ENCODE measurements around the gene STIM2. TPM values are rescaled to one million over a fixed set of nuclear protein-coding genes. Genes with fewer than 3 reads are reported as not detected.

Gene STIM2
- total RNA-seq, 1 donor from 2014 or later, result 43.9 TPM

GRCh38 chr4:26839016-26839415, 21.6 kb upstream of the STIM2 start:
- Histone ChIP-seq H3K4me1 (no peaks in the 10 kb centered on the region), H3K36me3 (no peaks in the 10 kb centered on the region), H3K27me3 (ENCODE audit: low read depth) (no peaks in the 10 kb centered on the region), H3K9me3 (no peaks in the 10 kb centered on the region), H3K27ac (no peak overlapping the region), H3K4me3 (no peak overlapping the region)
- no peak for TF ChIP-seq CTCF (IDR thresholded peaks at IDR 0.05)
- intact Hi-C loops (cut with DNase I), result no loop called here
- no peak for DNase-seq
- ATAC-seq, result no peak

- H3K4me3 ChIP-seq, result no peak overlapping the region
- no peaks in the 10 kb centered on the region for H3K36me3 ChIP-seq
- H3K27ac ChIP-seq, result no peak overlapping the region
- DNase-seq (no peak), ATAC-seq (no peak)
- no peak for TF ChIP-seq CTCF (IDR thresholded peaks at IDR 0.05)
- intact Hi-C loops (cut with DNase I), result no loop called here
- no peaks in the 10 kb centered on the region for H3K4me1 ChIP-seq
- no peaks in the 10 kb centered on the region for H3K27me3 ChIP-seq (ENCODE audit: low read depth)
- no peaks in the 10 kb centered on the region for H3K9me3 ChIP-seq
These were observed 21.1 kb upstream of the STIM2 start for GRCh38 chr4:26839534-26839951.

- no peaks in the 10 kb centered on the region for H3K27me3 ChIP-seq (ENCODE audit: low read depth)
- DNase-seq, result no peak
These were observed 19.9 kb upstream of the STIM2 start for GRCh38 chr4:26840786-26841185.

GRCh38 chr4:26842911-26843310, 17.7 kb upstream of the STIM2 start:
- DNase-seq (no peak), ATAC-seq (no peak)
- Histone ChIP-seq H3K4me3 (no peak overlapping the region), H3K36me3 (no peaks in the 10 kb centered on the region), H3K4me1 (no peaks in the 10 kb centered on the region), H3K27ac (no peak overlapping the region), H3K27me3 (ENCODE audit: low read depth) (no peaks in the 10 kb centered on the region), H3K9me3 (no peaks in the 10 kb centered on the region)
- TF ChIP-seq CTCF (IDR thresholded peaks at IDR 0.05), result no peak
- intact Hi-C loops (cut with DNase I), result no loop called here

More at GRCh38 chr4:26840786-26841185, 19.9 kb upstream of the STIM2 start:
- no peaks in the 10 kb centered on the region for H3K4me1 ChIP-seq
- H3K9me3 ChIP-seq, result no peaks in the 10 kb centered on the region
- H3K27ac ChIP-seq, result no peak overlapping the region
- TF ChIP-seq CTCF (IDR thresholded peaks at IDR 0.05), result no peak
- H3K4me3 ChIP-seq, result no peak overlapping the region
- no peaks in the 10 kb centered on the region for H3K36me3 ChIP-seq
- intact Hi-C loops (cut with DNase I), result no loop called here
- ATAC-seq, result no peak

GRCh38 chr4:26850528-26850927, 10.1 kb upstream of the STIM2 start:
- no peak for TF ChIP-seq CTCF (IDR thresholded peaks at IDR 0.05)
- Histone ChIP-seq H3K27ac (no peak overlapping the region), H3K36me3 (no peaks in the 10 kb centered on the region), H3K9me3 (no peaks in the 10 kb centered on the region), H3K4me3 (no peak overlapping the region), H3K4me1 (no peaks in the 10 kb centered on the region), H3K27me3 (ENCODE audit: low read depth) (no peaks in the 10 kb centered on the region)
- ATAC-seq (no peak), DNase-seq (no peak)
- intact Hi-C loops (cut with DNase I), result no loop called here

- no peak for TF ChIP-seq CTCF (IDR thresholded peaks at IDR 0.05)
- Histone ChIP-seq H3K27me3 (ENCODE audit: low read depth) (no peaks in the 10 kb centered on the region), H3K27ac (no peak overlapping the region), H3K4me3 (no peak overlapping the region), H3K9me3 (no peaks in the 10 kb centered on the region), H3K4me1 (no peaks in the 10 kb centered on the region), H3K36me3 (no peaks in the 10 kb centered on the region)
- ATAC-seq (no peak), DNase-seq (no peak)
- intact Hi-C loops (cut with DNase I), result no loop called here
These were observed 9.5 kb upstream of the STIM2 start for GRCh38 chr4:26851129-26851528.

Data from lower lobe of right lung (tissue), 2 donors.